ENCODE results near the gene PUS10. TPM values are rescaled to one million over a fixed set of nuclear protein-coding genes. Genes with fewer than 3 reads are reported as not detected.

PUS10 gene
- total RNA-seq, 1 experiment from 2014 or later = 5.6 TPM

GRCh38 chr2:60966507-60967405, 51.3 kb downstream of the PUS10 start:
- intact Hi-C loops (cut with micrococcal nuclease) = no loop called here
- no peaks in the 10 kb centered on the region for H4K20me1 ChIP-seq (ENCODE audit: insufficient read depth)
- RAD21 ChIA-PET (ENCODE audit: low non-redundant PET in 1 of 2, low total read pairs in 2 of 2, uncharacterized antibody in 2 of 2, unreplicated experiment in 2 of 2) = no interaction called here
- no peak overlapping the region for H2AFZ ChIP-seq (ENCODE audit: low read depth, low read length, poor library complexity, severe bottlenecking)
- no peak overlapping the region for H3K4me2 ChIP-seq (ENCODE audit: low read length)
- CTCF ChIA-PET = no interaction called here
- H3K9me2 ChIP-seq (ENCODE audit: insufficient read depth) = no peaks in the 10 kb centered on the region
- ATAC-seq (no peak), DNase-seq (ENCODE audit: low read depth, low spot score) (no peak)
- H3K27ac ChIP-seq (ENCODE audit: low read depth, low read length) = no peak overlapping the region
- TF ChIP-seq RAD21 (IDR thresholded peaks at IDR 0.05; ENCODE audit: low read depth) = no peak
- no peak for TF ChIP-seq POLR2A (IDR thresholded peaks at IDR 0.05; ENCODE audit: borderline replicate concordance, extremely low read depth, insufficient read depth, insufficient read length)
- no peak for TF ChIP-seq MAX (IDR thresholded peaks at IDR 0.05)
- no peak for TF ChIP-seq ZFX (IDR thresholded peaks at IDR 0.05)
- no peak for TF ChIP-seq EGR1 (IDR thresholded peaks at IDR 0.05; ENCODE audit: low read depth)
- no peak for TF ChIP-seq ELF1 (IDR thresholded peaks at IDR 0.05; ENCODE audit: borderline replicate concordance, low read depth)
- H3K9ac ChIP-seq (ENCODE audit: low read length) = no peak overlapping the region
- POLR2A ChIA-PET = no interaction called here
- H3K9me3 ChIP-seq (ENCODE audit: control insufficient read depth in 1 of 2, insufficient read depth in 1 of 2, low read depth in 1 of 2, low read length in 2 of 2) = no peaks in the 10 kb centered on the region
- no TSS peak for BruUV-seq (replicated peaks)
- no peaks in the 10 kb centered on the region for H3K79me2 ChIP-seq (ENCODE audit: insufficient read depth, low read length)
- no peaks in the 10 kb centered on the region for H3K4me1 ChIP-seq (ENCODE audit: control insufficient read depth in 1 of 2, insufficient read depth in 2 of 2, low read length in 2 of 2)
- no peaks in the 10 kb centered on the region for H3K27me3 ChIP-seq (ENCODE audit: insufficient read depth, low read length)
- H3K4me3 ChIP-seq (replicated peaks in 1 of 2; ENCODE audit: low read depth in 1 of 2, low read length in 2 of 2) = no peak overlapping the region
- no peaks in the 10 kb centered on the region for H3K36me3 ChIP-seq (ENCODE audit: control insufficient read depth in 1 of 2, insufficient read depth in 2 of 2, low read length in 2 of 2)

DNA sequence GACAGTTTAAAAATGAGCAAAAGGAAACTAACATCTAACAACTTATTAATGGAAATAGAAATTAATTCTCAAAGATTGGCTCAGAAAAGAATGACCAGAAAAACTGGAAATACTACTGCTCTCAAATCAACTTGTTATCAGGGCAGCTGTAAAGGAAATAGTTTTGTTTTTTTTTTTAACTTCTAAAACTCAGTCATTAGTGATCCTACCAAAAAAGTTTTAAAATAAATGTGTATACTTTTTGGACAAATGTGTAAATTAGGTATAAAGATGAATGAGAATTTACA, 52.6 kb downstream of the PUS10 start:
- POLR2A ChIA-PET = no interaction called here
- Histone ChIP-seq H4K20me1 (ENCODE audit: insufficient read depth) (no peaks in the 10 kb centered on the region), H3K4me2 (ENCODE audit: low read length) (no peak overlapping the region), H3K9me3 (ENCODE audit: control insufficient read depth in 1 of 2, insufficient read depth in 1 of 2, low read depth in 1 of 2, low read length in 2 of 2) (no peaks in the 10 kb centered on the region), H3K9ac (ENCODE audit: low read length) (no peak overlapping the region), H3K27ac (ENCODE audit: low read depth, low read length) (no peak overlapping the region), H3K4me3 (replicated peaks in 1 of 2; ENCODE audit: low read depth in 1 of 2, low read length in 2 of 2) (no peak overlapping the region), H3K27me3 (ENCODE audit: insufficient read depth, low read length) (no peaks in the 10 kb centered on the region), H3K4me1 (ENCODE audit: control insufficient read depth in 1 of 2, insufficient read depth in 2 of 2, low read length in 2 of 2) (no peaks in the 10 kb centered on the region), H3K36me3 (ENCODE audit: control insufficient read depth in 1 of 2, insufficient read depth in 2 of 2, low read length in 2 of 2) (no peaks in the 10 kb centered on the region), H3K79me2 (ENCODE audit: insufficient read depth, low read length) (no peaks in the 10 kb centered on the region), H2AFZ (ENCODE audit: low read depth, low read length, poor library complexity, severe bottlenecking) (no peak overlapping the region), H3K9me2 (ENCODE audit: insufficient read depth) (no peaks in the 10 kb centered on the region)
- DNase-seq (ENCODE audit: low read depth, low spot score) (no peak), ATAC-seq (no peak)
- RAD21 ChIA-PET (ENCODE audit: low non-redundant PET in 1 of 2, low total read pairs in 2 of 2, uncharacterized antibody in 2 of 2, unreplicated experiment in 2 of 2) = no interaction called here
- CTCF ChIA-PET = no interaction called here
- TF ChIP-seq, protein P1, sequence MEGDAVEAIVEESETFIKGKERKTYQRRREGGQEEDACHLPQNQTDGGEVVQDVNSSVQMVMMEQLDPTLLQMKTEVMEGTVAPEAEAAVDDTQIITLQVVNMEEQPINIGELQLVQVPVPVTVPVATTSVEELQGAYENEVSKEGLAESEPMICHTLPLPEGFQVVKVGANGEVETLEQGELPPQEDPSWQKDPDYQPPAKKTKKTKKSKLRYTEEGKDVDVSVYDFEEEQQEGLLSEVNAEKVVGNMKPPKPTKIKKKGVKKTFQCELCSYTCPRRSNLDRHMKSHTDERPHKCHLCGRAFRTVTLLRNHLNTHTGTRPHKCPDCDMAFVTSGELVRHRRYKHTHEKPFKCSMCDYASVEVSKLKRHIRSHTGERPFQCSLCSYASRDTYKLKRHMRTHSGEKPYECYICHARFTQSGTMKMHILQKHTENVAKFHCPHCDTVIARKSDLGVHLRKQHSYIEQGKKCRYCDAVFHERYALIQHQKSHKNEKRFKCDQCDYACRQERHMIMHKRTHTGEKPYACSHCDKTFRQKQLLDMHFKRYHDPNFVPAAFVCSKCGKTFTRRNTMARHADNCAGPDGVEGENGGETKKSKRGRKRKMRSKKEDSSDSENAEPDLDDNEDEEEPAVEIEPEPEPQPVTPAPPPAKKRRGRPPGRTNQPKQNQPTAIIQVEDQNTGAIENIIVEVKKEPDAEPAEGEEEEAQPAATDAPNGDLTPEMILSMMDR (IDR thresholded peaks at IDR 0.05 in 2 of 3, conservative IDR thresholded peaks at IDR 0.05 in 1 of 3; ENCODE audit: borderline replicate concordance in 1 of 3, insufficient read depth in 1 of 3, low read depth in 2 of 3, low read length in 2 of 3) = no peak
- TF ChIP-seq CEBPB (IDR thresholded peaks at IDR 0.05; ENCODE audit: low read depth) = no peak
- TF ChIP-seq MAX (IDR thresholded peaks at IDR 0.05) = no peak
- TF ChIP-seq POLR2A (IDR thresholded peaks at IDR 0.05; ENCODE audit: borderline replicate concordance, extremely low read depth, insufficient read depth, insufficient read length) = no peak
- no peak for TF ChIP-seq ZFX (IDR thresholded peaks at IDR 0.05)
- TF ChIP-seq ELF1 (IDR thresholded peaks at IDR 0.05; ENCODE audit: borderline replicate concordance, low read depth) = no peak
- TF ChIP-seq POLR2AphosphoS5 (IDR thresholded peaks at IDR 0.05; ENCODE audit: low read depth, low read length) = no peak
- no peak for TF ChIP-seq EZH2phosphoT487 (IDR thresholded peaks at IDR 0.05; ENCODE audit: borderline replicate concordance)
- no peak for TF ChIP-seq RAD21 (IDR thresholded peaks at IDR 0.05; ENCODE audit: low read depth)
- TF ChIP-seq SP1 (IDR thresholded peaks at IDR 0.05; ENCODE audit: low read depth) = no peak
- no peak for TF ChIP-seq CBX3 (IDR thresholded peaks at IDR 0.05; ENCODE audit: low read depth)
- no peak for TF ChIP-seq SRF (IDR thresholded peaks at IDR 0.05; ENCODE audit: low read depth)
- no peak for TF ChIP-seq EZH2 (IDR thresholded peaks at IDR 0.05)
- TF ChIP-seq YY1 (IDR thresholded peaks at IDR 0.05; ENCODE audit: extremely low read depth, insufficient replicate concordance, low read depth, low read length) = no peak
- TF ChIP-seq, protein P2, sequence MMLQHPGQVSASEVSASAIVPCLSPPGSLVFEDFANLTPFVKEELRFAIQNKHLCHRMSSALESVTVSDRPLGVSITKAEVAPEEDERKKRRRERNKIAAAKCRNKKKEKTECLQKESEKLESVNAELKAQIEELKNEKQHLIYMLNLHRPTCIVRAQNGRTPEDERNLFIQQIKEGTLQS (IDR thresholded peaks at IDR 0.05) = no peak
- intact Hi-C loops (cut with micrococcal nuclease) = no loop called here
- no TSS peak for BruUV-seq (replicated peaks)

Data from HCT116 (cell line).